ENCODE measurements around the gene KNDC1.

- TF ChIP-seq CTCF (IDR thresholded peaks at IDR 0.05) (no peak), POLR2A (IDR thresholded peaks at IDR 0.05) (no peak), POLR2AphosphoS5 (IDR thresholded peaks at IDR 0.05) (no peak)
Observed at GRCh38 chr10:133201151-133201947, 41.3 kb downstream of the KNDC1 start.
